ENCODE measurements around the gene KCTD13.
"Not testable (repeated sequence)": the region's sequence is repeated elsewhere in the genome, so short reads cannot be mapped to it uniquely, and the experiment has no call there.

Gene KCTD13

GRCh38 chr16:29877266-29877961 lies 48.6 kb downstream of the KCTD13 start:
- DNase-seq (ENCODE audit: low spot score), result peak; percentile 71

- peak; percentile 45 for DNase-seq (ENCODE audit: low spot score)
Observed at GRCh38 chr16:29876594-29877249, 49.3 kb downstream of the KCTD13 start.

- DNase-seq (ENCODE audit: low spot score), result no peak
Observed at GRCh38 chr16:29876217-29876593, 49.8 kb downstream of the KCTD13 start.

GRCh38 chr16:29875206-29875605 lies 50.8 kb downstream of the KCTD13 start:
- no peak for DNase-seq (ENCODE audit: low spot score)

- no peak for DNase-seq (ENCODE audit: low spot score)
Observed at GRCh38 chr16:29873319-29873718, 52.7 kb downstream of the KCTD13 start.

GRCh38 chr16:29871822-29872546 lies 54.0 kb downstream of the KCTD13 start:
- DNase-seq (ENCODE audit: low spot score), result no peak

GRCh38 chr16:29869067-29869466 lies 57.0 kb downstream of the KCTD13 start:
- DNase-seq (ENCODE audit: low spot score), result not testable (repeated sequence)

DNA sequence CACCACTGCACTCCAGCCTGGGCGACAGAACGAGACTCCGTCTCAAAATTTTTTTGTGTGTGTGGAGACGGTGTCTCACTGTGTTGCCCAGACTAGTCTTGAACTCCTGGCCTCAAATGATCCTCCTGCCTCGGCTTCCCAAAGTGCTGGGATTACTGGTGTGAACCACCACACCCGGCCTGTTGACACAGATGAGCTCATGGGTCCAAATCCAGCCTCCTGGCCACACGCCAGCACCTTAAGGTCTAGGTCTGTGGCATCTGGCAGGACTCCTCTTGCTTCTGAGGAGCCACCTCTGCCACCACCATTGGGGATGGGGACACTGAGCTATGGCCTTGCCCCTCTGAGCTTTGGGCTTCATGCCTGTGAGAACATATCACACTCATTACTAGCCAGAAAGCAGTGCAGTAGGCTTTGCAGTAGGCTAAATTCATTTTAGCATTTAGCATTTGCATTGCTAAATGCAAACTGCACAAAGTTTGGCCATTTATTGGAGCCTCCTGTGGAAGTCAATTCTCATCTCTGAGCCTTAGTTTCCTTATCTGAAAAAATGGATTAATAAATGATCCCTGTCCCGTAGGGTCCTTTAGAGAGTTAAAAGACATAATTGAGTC lies 57.5 kb downstream of the KCTD13 start:
- DNase-seq (ENCODE audit: low spot score), result no peak

DNA sequence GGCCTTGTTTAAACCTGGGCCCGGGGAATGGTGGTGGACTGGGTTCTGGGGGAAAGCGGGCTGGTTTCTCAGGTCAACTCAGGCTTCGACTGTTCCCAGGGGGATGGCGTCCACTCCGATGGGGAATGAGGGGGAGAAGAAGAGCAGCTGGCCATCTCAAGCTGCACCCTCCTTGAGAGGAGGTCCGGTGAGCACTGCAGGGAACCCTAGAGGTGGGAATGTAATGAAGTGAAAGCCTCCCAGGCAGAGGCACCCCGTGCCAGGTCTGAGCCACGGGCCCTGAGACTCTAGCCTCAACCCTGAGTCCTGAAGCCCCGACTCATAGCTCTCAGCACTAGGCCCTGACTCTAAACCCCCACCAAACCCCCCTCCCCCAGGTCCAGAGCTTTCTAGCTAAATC lies 61.8 kb downstream of the KCTD13 start:
- no peak for DNase-seq (ENCODE audit: low spot score)

GRCh38 chr16:29863669-29863984 lies 62.4 kb downstream of the KCTD13 start:
- no peak for DNase-seq (ENCODE audit: low spot score)

GRCh38 chr16:29862884-29863668 lies 63.0 kb downstream of the KCTD13 start, which contains the start of gene CDIPT:
Gene CDIPT, minus strand, starts transcription at chr16:29863226. Its CDS starts 369 bp downstream, at chr16:29862857.
- DNase-seq (ENCODE audit: low spot score), result peak; percentile 95

- DNase-seq (ENCODE audit: low spot score), result peak; percentile 27
Observed at GRCh38 chr16:29862383-29862883, 63.6 kb downstream of the KCTD13 start.

GRCh38 chr16:29860218-29860617 lies 65.8 kb downstream of the KCTD13 start:
- no peak for DNase-seq (ENCODE audit: low spot score)

GRCh38 chr16:29858974-29859373 lies 67.1 kb downstream of the KCTD13 start:
- no peak for DNase-seq (ENCODE audit: low spot score)

GRCh38 chr16:29858149-29858849 lies 67.7 kb downstream of the KCTD13 start:
- no peak for DNase-seq (ENCODE audit: low spot score)

DNA sequence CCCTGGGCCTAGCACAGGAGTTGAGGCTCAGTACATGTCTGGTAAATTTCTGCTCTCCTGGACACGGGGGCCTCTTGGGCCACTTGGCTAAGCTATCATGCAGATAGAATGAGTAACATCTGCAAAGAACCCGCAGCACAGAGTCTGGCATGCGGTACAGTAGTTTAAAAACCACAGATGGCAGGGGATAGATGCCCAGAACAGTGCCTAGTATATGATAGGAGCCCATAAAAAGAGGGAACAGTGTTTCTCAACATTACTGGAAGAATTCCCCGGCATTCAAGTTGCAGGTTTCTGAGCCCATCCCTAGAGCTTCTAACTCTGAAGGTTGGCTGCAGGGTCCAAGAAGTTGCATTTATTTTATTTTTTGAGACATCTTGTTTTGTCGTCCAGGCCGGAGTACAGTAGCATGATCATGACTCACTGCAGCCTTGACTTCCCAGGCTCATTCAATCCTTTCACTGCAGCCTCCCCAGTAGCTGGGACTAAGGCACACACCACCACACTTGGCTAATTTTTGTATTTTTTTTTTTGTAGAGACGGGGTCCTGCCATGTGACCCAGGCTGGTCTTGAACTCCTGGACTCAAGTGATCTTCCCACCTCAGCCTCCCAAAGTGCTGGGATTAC lies 68.8 kb downstream of the KCTD13 start:
- DNase-seq (ENCODE audit: low spot score), result peak; percentile 50

Data from AG08396 (cell line).